NCI-H345 treated with DMSO at 0.1 percent for 48 hours (cell line): ENCODE data around the gene TUBA3E.
"Not testable (repeated sequence)": the region's sequence is repeated elsewhere in the genome, so short reads cannot be mapped to it uniquely, and the experiment has no call there.

Experiments
- DNase-seq: peaks from one replicate; lab custom pipeline; 2025; ENCODE audit not compliant: unreplicated experiment; lab: John Stamatoyannopoulos, UW

TUBA3E gene

GRCh38 chr2:130192451-130192850 is 5.8 kb downstream of the TUBA3E start:
- not testable (repeated sequence) for DNase-seq

GRCh38 chr2:130191319-130191718 is 6.9 kb downstream of the TUBA3E start:
- DNase-seq = not testable (repeated sequence)

- DNase-seq = no peak
Measured at GRCh38 chr2:130190237-130190636, 8.0 kb downstream of the TUBA3E start.

GRCh38 chr2:130188958-130189357 is 9.3 kb downstream of the TUBA3E start:
- not testable (repeated sequence) for DNase-seq

DNA sequence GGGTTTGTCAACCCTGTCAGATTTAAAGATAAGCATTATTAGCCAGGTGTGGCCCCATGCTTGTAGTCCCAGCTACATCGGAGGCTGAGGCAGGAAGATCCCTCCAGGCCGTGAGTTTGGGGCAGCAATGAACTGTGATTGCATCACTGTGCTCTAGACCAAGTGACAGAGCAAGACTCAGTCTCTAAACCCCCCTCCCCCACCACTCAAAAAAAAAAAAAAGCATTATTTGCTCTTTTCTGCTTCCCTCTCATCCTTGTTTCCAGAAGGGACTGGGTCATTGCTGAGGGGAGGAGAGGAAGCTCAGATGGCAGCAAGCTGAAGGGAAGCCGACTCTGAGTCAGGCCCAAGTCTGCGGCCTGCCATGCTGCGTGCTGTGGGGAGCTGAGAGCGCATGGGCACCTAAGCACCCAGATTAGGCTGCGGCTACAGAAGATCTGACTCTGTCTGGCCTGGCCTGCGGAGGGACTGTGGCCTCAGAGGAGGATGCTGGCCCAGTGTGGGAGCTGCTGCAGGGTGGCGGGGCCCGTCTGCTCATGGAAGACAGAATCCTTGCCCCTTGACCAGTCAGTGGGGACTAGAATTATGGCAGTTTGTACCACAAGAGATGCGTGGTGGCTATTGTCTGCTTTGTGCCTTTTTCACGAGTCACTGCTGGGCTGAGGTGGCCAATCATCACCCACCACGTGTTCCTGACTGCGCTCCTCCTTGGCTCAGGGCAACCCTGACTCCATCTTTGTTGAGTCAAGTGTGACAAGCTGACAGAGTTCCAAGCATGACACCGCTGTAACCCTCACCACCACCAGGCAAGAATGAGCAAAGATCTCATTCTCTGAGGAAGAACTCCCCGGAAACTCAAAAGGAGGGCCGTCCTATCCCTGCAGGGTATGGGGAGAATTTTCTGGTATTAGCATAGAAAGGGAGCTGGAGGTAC is 10.1 kb downstream of the TUBA3E start:
- not testable (repeated sequence) for DNase-seq

- DNase-seq = no peak
Measured at GRCh38 chr2:130187268-130187667, 11.0 kb downstream of the TUBA3E start.

DNA sequence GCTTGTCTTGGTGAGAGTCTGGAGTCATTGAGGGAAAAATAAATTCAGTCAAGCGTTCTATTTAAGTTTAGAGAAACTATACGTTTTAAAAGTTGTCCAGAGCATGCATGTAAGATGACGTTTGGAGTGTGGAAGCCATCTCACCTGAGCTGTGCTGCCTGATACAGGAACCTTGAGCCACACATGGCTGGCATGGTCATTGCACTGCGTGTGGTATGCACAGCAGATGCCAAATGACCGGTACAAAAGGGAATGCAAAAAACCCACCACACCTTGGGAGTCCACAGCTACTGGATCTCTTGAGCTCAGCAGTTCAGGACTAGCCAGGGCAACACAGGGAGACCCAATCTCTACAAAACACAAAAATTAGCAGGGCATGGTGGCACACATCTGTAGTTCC is 11.8 kb downstream of the TUBA3E start:
- no peak for DNase-seq

DNA sequence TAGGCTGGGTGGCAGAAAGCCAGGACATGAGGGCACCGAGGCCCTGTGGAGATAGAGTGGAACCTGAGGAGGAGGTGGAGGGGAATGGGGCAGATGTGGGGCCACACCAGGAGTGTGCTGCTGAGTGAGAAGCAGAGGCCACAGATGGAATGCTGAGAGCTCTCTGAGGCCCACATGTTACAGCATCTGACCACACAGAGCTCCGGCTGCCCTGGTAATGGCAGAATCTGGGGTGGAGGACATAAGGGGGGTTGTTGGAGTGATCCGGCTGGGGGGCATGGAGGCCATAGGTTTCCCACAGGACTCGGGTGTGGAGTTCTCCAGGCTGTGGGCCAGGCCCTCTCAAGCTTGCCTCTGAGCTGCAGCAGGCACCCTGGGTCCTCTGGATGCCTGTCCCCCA is 12.3 kb downstream of the TUBA3E start:
- DNase-seq = no peak

DNA sequence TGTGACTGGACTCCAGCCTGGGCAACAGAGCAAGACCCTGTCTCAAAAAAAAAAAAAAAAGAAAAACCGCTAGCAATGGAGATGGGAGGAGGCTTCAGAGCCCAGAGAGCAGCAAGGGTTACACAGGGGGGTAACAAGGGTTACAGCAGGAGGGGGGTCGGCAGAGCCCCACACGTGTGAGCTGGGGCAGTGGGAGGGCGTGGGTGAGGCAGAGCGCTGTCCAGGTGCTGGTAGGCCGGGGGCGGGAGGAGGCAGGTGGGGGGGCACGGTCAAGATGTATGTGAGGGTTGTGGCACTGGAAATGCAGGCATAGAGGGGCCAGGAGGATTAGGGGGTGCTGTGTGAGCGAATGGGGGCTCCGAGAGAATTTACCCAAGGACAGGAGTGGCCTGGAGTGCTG is 12.8 kb downstream of the TUBA3E start:
- DNase-seq = no peak

GRCh38 chr2:130183512-130184373 is 14.5 kb downstream of the TUBA3E start:
- DNase-seq = no peak

DNA sequence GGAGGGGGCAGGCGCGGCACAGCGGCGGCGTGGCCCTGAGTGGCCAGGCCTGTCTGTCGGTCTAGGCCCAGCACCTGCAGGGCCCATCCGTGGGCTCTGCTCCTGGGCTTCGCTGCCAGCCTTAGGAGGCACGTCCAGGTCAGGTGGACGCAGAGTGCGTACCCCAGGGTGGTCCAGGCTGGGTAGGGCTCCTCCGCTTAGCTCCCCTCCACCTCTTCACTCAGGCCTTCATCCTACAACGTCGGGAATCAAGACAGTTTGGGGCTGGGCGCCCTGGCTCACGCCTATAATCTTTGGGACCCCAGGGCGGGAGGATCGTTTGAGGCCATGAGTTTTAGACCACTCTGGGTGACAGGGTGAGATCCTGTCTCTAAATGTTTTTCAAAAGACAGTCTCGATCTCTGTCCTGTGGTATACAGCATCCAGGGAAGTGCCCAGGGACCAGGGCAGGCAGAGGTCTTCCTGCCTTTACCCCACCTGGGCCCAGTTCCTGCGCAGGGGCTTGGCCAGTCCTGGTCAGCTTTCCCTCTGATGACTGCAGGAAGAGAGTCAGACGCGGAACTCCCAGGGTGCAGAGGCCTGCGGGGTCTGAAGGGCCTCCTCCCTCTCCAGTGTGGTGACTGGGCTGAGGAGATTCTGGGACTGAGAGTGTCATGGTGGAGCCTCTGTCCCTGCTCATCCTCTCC is 15.3 kb downstream of the TUBA3E start:
- DNase-seq = not testable (repeated sequence)

DNA sequence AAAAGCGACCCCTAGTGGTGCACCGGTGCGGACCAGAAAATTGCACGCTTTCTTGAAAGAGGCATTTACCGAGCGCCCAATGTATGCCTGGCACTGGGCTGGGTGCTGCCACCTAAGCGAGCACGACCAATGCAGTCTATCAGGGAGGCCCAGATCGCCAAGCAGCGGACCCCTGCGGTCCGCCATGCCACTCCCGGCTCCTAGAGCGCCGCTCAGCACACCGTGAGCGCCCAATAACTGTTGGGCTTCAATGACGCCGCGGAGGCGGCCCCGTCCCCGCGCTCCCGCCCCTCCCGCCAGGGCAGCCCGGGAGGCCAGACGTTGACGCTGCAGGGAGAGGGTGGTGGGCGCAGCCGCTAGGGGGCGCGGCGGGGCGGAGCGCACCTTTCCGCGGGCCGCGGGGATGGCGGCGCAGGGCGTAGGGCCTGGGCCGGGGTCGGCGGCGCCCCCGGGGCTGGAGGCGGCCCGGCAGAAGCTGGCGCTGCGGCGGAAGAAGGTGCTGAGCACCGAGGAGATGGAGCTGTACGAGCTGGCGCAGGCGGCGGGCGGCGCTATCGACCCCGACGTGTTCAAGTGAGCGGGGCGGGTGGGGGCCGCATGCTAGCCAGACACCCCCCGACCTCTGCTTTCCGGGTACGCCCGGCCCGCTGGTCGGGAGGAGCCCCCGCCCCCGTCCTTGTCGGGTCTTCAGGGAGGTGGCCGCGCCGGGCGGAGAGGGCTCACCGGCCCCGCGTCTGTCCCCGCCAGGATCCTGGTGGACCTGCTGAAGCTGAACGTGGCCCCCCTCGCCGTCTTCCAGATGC is 16.2 kb downstream of the TUBA3E start, which contains the start of gene MZT2B:
Gene MZT2B, plus strand, starts transcription at position 383 of the 803 bp plus-strand sequence. Its CDS starts 21 bp downstream, at position 404.
- DNase-seq = peak; percentile 77

DNA sequence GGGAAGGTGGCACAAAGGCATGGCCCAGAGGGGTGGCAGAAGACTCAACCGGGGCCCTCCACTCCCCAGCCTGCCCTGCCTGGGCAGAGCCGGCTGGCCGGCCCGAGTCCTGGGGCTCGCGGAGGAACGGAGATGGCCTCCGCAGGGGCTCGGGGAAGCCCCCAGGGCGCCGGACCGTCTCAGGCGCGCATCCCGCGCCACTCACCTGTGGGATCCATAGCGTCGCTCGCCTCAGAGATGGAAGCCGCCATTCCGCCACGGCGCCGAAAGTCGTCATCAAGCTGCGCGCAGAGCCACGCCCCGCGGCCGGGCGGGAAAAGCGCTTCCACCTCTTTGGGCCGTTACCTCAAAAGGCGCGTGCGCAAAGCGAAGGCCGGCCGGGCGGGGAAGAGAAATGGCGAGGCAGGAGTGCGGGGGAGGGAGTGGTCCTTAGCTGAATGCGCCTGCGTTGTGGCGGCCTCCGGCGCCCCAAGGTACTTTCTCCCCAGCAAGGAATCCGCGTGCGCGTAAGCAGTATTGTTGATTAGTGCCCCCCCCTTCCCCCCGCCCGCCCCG is 16.8 kb downstream of the TUBA3E start, which contains the start of gene SMPD4:
Gene SMPD4, minus strand, starts transcription at position 278 of the 555 bp plus-strand sequence. CDS start 5,010 bp downstream, outside the sequence.
- DNase-seq = peak; percentile 84

DNA sequence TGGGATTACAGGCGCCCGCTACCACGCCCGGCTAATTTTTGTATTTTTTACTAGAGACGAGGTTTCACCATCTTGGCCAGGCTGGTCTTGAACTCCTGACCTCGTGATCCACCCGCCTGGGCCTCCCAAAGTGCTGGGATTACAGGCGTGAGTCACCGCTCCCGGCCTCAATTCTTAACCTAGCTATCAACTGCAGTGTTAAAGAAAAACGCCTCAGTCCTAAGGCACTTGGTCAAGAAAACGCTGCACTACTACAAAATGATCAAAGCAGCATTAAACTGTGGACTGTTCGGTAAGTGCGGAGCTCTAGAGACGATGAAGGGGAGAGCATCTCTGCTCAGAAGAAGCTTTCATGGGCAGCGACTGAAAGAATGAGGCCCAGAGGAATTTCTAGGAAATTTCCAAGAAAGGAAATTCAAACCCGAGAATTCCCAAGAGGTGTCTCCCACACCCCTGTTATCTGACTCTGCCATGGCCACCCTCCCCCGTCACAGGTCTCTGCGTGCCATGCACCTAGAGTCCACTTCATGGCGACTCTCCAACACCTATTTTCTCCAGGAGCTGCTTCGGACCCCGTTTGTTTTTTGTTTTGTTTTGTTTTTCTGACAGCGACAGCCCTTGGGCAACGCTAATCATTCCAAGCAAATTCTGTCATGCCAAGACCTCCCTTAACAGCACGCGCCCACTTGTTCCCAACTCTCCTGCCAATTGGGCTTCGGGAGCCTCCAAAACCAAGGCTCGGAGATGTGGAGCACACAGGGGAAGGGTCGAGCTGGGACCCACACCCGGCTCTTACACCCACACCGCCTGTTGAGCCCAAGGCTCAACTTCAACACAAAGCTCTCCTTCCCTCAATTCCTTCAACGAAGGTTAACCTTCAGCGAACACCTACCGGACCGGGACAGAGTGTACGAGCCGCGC is 17.6 kb downstream of the TUBA3E start:
- DNase-seq = not testable (repeated sequence)

GRCh38 chr2:130174866-130175265 is 23.4 kb downstream of the TUBA3E start:
- DNase-seq = not testable (repeated sequence)

DNA sequence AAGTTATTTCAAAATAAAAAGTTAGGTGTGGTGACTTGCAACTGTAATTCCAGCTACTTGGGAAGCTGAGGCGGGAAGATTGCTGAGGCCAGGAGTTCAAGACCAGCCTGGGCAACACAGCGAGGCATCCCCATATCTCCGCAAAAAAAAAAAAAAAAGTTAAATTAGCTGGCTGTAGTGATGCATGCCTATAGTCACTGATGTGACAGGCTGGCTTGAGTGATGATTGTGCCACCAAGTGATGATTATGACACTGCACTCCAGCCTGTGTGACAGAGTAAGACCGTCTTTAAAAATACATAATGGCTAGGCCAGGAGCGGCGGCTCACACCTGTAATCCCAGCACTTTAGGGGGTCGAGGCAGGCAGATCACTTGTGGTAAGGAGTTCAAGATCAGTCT is 28.3 kb downstream of the TUBA3E start:
- no peak for DNase-seq

DNA sequence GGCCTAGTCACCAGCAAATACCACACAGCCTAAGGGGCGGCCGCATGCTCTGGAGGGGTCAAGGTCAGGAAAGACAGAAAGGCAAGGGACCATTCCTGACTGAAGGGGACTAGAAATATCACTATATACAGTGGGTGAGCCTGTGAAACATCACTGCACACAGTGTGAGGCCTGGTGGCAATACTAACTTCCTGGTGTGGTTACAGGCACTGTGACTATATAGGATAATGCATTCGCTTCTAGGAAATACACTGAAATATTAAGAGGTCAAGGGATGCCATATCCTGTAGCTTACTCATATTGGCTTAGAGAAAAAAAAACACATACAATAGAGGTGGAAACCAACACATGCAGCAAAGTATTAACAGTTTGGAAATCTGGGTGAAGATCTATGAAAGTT is 29.1 kb downstream of the TUBA3E start:
- DNase-seq = not testable (repeated sequence)

GRCh38 chr2:130166611-130167010 is 31.6 kb downstream of the TUBA3E start:
- DNase-seq = not testable (repeated sequence)
